Liver (tissue), 3 donors: ENCODE measurements around the gene NSD1.

ENCODE experiments used
- CTCF ChIP-seq: fragments of 150-350 bp; IDR thresholded peaks from 2 replicates; pipeline ENCODE4 v1.5.1; 2017; ENCODE audit warnings: improper control_type of control experiment, low read depth, low read length; ENCODE audit not compliant: missing input control
- EGR1 ChIP-seq, 2 donors: IDR thresholded peaks; 2 replicates each; pipeline ENCODE4 v1.6.1; 2016 to 2018; ENCODE audit warnings: antibody characterized with exemption in 2 of 2, low read depth in 2 of 2
- HNF4A ChIP-seq, 2 donors: conservative IDR thresholded peaks; 2 replicates each; pipeline ENCODE4 v1.6.1; 2016; ENCODE audit warnings: antibody characterized with exemption in 2 of 2, mild to moderate bottlenecking in 2 of 2
- HNF4G ChIP-seq: IDR thresholded peaks from 2 replicates; pipeline ENCODE4 v1.6.1; 2016; ENCODE audit warnings: antibody characterized with exemption
- JUND ChIP-seq, 2 donors: IDR thresholded peaks; 2 replicates each; pipeline ENCODE4 v1.6.1; 2016; ENCODE audit warnings: antibody characterized with exemption in 2 of 2
- RAD21 ChIP-seq, 2 donors: IDR thresholded peaks; 2 replicates each; pipeline ENCODE4 v1.6.1; 2016; ENCODE audit warnings: antibody characterized with exemption in 2 of 2, mild to moderate bottlenecking in 2 of 2
- REST ChIP-seq: IDR thresholded peaks from 2 replicates; pipeline ENCODE4 v1.6.1; 2016; ENCODE audit warnings: antibody characterized with exemption, mild to moderate bottlenecking
- RXRA ChIP-seq, 2 donors: IDR thresholded peaks; 2 replicates each; pipeline ENCODE4 v1.6.1; 2017 to 2018; ENCODE audit warnings: antibody characterized with exemption in 2 of 2, mild to moderate bottlenecking in 1 of 2
- SP1 ChIP-seq: IDR thresholded peaks from 2 replicates; pipeline ENCODE4 v1.6.1; 2018; ENCODE audit warnings: antibody characterized with exemption, mild to moderate bottlenecking
- TAF1 ChIP-seq: conservative IDR thresholded peaks from 2 replicates; pipeline ENCODE4 v1.6.1; 2016; ENCODE audit warnings: antibody characterized with exemption, mild to moderate bottlenecking
- YY1 ChIP-seq: IDR thresholded peaks from 2 replicates; pipeline ENCODE4 v1.6.1; 2016; ENCODE audit warnings: antibody characterized with exemption, mild to moderate bottlenecking
- ZBTB33 ChIP-seq: IDR thresholded peaks from 2 replicates; pipeline ENCODE4 v1.6.1; 2016; ENCODE audit warnings: antibody characterized with exemption
- TF ChIP-seq, protein P1 (sequence below): IDR thresholded peaks from 2 replicates; pipeline ENCODE4 v1.6.1; 2016; ENCODE audit warnings: antibody characterized with exemption
- TF ChIP-seq, protein P2 (sequence below): IDR thresholded peaks from 2 replicates; pipeline ENCODE4 v1.6.1; 2016; ENCODE audit warnings: antibody characterized with exemption
- donor health status: healthy.
- donor health status: healthy.

- no peak for TF ChIP-seq YY1
- no peak for TF ChIP-seq REST
- TF ChIP-seq RAD21 (IDR thresholded peaks at IDR 0.05), result no peak
- TF ChIP-seq RXRA (IDR thresholded peaks at IDR 0.05), result no peak
- TF ChIP-seq CTCF, result no peak
- TF ChIP-seq, protein P1, sequence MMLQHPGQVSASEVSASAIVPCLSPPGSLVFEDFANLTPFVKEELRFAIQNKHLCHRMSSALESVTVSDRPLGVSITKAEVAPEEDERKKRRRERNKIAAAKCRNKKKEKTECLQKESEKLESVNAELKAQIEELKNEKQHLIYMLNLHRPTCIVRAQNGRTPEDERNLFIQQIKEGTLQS, result no peak
- TF ChIP-seq EGR1 (IDR thresholded peaks at IDR 0.05; ENCODE audit: low read depth in 2 of 2), result no peak
- TF ChIP-seq HNF4A (conservative IDR thresholded peaks at IDR 0.05), result no peak
- TF ChIP-seq TAF1, result no peak
- TF ChIP-seq HNF4G, result no peak
- TF ChIP-seq JUND (IDR thresholded peaks at IDR 0.05), result no peak
- TF ChIP-seq, protein P2, sequence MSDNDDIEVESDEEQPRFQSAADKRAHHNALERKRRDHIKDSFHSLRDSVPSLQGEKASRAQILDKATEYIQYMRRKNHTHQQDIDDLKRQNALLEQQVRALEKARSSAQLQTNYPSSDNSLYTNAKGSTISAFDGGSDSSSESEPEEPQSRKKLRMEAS, result no peak
- TF ChIP-seq SP1, result no peak
- no peak for TF ChIP-seq ZBTB33
Measured at GRCh38 chr5:177344891-177345290, 211.3 kb downstream of the NSD1 start.
